NOMO-1 treated with dmso at 0.1 percent for 144 hours (cell line): ENCODE measurements around the gene NT5M.

Experiments
- DNase-seq: peaks from one replicate; lab custom pipeline; 2025; ENCODE audit not compliant: unreplicated experiment; lab: John Stamatoyannopoulos, UW

NT5M gene

DNA sequence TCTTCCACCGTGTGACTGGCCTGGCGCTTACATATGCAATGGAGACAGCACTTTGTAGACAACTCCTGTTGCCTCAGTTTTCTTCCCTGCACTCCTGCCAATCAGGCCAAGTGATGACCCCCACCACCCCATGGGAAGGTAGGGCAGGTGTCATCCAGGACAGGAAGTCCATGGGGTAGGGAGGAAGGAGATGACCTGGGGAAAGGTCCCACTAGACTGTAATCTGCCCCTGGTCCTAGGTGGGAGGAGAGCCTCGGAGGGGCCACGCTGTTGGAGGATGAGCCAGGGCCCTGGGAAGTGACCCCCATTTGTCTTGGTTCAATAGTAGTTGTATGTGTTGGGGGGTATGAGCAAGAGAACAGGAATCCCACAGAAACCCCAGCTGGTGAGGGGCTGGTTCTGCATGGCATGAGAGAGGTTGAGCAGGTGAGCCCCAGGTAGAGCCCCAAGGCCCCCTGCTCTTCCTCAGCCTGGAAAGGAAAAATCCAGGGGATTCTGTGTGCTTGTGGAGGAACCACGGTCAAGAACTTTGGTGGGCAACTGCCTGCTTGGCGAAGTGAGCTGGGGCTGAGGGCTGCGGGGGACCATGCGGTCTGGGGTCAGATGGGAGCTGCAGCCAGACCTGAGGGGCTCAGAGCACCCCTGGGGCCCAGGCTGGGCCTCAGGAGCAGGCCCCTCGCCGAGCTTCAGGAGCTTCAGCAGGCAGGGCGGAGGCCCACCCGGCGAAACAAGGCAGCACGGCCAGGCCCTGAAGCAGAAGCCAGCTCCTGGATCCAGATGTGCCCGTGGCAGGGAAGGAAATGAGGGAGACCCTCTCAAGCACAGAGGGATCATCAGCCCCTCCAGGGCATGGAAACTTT is 50.7 kb downstream of the NT5M start:
- DNase-seq, result no peak

DNA sequence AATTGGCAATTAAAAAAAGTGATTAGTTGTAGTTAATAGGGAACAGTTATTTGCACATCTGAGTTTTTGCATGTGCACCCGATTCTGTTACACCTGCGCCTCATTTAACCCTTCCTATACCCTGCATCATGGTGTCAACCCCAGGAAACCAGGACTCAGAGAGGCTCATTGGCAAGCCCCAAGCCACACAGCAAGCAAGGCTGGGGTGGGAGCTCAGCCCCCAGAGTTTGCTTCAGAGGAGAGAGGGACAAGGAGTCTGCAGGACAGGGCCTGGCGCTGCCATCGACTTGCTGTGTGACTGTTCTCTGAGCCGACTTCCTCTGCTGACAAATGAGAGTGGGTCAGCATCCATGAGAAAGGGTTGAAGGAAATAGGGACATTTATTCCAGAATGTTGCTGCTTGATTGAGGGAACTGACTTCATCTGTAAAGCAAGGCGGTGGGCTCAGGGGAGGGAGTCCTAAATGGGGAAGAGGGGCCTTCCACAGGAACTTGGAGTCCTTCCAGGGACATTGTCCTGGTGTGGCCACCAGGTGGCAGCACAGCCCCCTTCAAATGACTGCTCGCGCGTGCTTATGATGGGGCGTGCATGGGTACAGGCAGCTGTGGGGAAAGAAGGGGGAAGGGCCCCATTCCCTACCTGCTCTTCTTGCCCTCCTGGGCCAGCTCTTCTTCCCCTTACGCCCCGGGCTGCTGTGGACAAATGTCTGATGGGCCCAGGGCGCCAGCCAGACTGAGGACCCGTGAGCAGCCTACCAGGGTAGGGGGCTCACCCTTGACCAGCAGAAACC is 51.6 kb downstream of the NT5M start:
- DNase-seq, result peak; percentile 46

DNA sequence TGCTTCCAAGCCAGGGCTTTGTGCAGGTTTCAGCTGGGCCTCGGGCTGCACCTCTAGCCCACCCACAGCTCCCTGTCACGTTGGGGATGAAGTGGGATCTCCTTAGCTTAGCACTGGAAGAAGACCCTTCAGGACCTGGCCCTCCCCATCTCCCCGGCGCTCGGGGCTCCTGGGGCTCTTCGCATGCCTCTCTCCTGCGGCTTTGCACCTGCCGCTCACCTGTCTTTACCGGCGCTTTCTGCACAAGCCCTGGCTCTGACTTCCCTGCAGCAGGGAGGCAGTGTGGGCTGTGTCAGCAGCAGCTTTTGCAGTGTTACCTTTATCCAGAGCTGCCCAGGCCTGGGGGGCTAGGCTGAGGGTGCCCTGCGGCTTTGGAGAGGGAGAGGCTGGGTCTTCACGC is 52.3 kb downstream of the NT5M start:
- no peak for DNase-seq

DNA sequence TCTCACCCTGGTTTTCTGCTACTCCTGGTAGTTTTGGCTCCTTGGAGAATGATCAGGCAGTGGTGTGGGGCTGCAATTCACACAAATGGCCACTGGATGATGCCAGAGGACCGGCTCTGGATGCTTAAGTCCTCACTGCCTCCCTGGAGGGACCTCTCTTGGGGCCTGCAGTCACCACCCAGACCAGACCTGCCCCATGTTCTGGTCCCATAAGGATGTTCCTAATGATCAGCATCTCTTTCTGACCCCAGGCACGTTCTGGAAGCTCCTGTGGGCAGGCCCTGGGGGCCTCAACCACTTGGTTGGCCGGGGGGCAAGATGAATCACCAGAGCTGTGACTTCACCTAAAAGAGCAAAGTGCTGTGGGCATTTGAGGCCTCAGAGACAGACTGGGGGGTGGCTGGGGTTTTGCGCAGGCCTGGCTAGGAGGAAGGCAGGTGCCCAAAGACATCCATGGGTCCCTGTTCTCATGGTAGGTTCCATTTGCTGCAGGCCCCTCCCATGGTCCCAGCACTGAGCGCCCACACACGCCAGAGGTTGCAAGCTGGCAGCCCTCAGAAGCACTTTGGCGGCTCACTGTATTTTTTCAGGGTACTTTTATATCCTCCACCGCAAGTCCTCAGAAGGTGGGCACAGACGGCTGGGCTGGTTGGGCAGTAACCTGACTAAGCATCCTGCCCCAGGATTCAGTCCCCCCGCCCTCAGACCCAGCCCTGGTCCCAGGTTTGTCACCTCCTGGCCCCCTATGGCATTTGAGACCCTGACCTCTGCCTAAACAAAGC is 53.2 kb downstream of the NT5M start:
- DNase-seq, result peak; percentile 52

DNA sequence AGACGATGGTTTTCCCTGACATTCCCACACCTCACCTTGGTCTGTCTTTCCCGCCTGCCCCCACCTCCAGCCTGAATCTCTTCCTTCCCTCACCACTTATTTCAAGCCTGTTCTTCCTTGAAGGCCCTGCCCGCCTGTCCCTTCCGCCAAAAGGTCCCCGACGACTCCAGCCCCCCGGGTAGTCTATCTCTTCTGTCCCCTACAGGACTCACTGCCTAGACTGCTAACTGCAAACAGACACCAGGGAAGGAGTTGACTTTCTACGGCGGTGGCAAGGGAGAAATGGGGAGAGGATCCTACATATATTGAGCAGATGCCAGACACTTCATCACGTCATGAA is 53.7 kb downstream of the NT5M start:
- DNase-seq, result no peak

DNA sequence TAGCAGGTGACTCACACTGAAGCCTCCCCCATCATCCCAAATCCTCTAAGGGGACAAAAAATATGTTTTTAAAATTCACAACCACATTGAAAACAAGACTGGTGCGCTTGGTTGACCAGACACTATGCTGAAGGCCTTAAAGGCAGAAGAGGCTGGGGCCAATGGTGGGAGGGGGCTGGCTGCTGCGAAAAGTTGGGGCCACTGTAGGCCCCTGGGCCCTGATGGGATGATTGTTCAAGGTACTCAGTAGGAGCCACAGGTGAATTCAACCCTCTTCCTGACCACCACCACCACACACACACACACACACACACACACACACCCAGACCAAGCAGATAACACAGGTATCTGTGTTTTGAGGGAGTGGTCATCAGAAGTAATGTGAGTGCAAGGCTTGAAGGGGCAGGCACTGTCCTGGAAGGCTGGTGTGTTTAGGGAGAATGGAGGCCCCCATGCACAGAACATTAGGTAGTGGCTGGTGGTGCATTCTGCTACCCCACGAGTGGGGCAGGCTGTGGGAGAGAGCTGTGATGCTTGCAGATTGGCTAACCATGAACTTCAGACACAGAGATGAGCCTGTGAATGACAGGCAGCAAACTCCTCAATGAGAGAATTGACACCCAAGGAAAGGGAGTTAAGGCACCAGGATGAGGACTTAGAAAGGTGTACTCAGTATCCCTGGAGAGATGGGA is 55.0 kb downstream of the NT5M start:
- DNase-seq, result no peak

DNA sequence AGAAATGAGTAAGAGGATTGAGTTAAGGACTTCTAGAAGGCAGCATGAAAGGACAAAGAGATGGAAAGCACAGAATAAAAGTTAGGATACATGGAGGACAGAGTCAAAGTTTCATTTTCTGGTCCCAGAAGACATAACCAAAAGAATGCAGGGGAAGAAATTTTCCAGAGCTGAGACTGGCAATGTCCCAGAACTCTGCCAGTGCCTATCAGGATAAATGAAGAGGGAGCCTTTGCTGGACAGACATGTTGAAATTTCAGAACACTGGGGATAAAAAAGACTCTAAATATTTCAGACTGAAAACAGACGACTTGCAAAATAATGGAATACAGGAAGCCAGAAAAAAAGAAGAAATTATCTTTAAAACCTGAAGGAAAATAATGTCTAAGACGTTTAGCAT is 55.7 kb downstream of the NT5M start:
- no peak for DNase-seq

DNA sequence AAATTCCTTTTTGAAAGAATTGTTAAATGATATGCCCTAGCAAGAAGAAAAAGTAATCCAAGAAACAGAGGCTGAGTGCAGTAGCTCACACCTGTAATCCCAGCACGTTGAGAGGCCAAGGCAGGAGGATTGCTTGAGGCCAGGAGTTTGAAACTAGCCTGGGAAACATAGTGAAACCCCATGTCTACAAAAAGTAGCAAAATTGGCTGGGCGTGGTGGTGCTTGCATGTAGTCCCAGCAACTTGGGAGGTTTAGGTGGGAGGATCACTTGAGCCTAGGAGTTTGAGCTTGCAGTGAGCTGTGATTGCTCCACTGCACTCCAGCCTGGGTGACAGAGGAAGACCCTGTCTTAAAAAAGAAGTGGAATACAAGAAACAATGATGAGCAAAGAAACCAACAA is 56.1 kb downstream of the NT5M start:
- no peak for DNase-seq

DNA sequence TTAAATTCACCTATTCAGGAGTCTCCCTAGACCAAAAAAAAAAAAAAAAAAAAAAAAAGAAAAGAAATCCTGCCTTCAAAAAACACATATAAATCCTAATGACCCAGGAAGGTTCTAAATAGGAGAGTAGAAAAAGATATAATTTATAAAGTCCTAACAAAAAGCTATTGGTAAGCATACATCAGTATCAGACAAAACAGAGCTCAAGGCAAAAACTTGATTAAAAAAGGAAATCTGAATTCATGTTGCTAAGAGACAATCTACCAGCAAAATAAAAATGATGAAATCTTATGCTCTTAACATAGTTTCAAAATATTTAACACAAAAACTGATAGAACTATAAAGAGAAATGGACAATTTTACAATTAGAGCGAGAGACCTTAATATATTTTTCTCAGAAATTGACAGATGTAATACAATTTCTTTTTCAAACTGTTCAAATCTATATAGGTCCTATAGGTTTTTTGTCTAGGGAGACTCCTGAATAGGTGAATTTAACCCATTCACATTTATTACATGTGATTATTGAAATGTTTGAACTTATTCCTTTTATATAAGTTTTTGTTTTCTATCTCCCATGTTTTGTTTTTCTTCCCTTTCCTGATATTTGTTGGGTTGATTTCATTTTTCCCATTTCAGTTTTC is 57.0 kb downstream of the NT5M start:
- DNase-seq, result no peak

DNA sequence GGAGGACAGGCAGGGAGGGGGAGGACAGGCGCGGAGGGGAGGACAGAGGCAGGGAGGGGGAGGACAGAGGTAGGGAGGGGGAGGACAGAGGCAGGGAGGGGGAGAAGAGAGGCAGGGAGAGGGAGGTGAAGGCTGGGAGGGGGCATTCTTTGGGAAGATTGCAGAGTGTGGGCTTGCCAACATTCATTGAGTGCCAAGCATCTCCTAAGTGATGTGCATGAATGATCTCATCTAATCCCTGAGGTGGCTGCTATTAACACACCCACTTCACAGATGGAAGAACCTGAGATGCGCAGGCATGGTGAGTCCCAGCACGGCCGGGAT is 58.3 kb downstream of the NT5M start:
- no peak for DNase-seq

DNA sequence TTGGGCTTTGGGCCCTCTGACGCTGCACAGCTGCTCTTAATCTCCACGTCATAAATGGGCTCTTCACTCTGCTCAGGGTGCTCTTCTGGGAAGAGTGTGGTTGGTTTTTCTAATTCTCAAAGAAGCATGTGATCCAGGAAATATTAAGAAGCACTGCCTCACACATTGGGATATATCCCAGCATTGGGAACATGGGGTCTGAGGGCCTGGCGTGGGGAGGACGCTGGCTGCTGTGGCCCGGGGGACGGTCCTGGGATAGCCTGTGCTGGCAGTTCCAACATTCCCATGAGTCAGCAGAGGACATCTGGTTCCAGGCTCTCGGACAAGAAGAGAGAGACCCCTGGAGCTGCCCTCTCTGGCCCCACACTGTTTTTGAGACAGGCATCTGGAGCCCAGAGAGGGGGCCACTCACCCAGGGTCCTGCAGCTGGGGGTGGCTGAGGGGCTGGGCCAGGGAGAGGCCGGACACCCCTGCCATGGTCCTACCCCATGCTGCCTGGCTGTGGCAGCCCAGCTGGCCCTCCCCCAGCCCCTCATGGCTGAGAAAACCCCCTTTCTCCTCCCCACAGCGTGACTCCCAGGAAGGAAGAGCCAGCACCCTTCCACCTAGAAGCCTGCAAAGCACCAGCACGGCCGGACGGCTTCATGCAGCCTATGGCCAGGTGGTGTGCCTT is 58.8 kb downstream of the NT5M start:
- no peak for DNase-seq

DNA sequence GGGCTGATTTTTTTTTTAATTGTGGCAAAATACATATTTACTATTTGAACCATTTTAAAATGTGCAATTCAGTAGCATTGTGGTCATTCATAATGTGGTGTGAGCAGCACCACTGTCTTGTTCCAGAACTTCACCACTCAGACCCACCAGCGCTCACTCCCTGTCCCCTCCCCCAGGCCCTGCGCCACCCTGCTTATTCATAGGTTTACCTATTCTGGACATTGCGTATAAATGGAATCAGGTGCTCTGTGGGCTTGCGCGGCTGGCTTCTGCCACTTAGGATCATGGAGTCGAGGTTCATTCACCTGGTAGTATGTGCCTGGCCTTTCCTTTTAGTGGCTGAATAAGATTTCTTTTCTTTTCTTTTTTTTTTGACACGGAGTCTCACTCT is 59.4 kb downstream of the NT5M start:
- no peak for DNase-seq

DNA sequence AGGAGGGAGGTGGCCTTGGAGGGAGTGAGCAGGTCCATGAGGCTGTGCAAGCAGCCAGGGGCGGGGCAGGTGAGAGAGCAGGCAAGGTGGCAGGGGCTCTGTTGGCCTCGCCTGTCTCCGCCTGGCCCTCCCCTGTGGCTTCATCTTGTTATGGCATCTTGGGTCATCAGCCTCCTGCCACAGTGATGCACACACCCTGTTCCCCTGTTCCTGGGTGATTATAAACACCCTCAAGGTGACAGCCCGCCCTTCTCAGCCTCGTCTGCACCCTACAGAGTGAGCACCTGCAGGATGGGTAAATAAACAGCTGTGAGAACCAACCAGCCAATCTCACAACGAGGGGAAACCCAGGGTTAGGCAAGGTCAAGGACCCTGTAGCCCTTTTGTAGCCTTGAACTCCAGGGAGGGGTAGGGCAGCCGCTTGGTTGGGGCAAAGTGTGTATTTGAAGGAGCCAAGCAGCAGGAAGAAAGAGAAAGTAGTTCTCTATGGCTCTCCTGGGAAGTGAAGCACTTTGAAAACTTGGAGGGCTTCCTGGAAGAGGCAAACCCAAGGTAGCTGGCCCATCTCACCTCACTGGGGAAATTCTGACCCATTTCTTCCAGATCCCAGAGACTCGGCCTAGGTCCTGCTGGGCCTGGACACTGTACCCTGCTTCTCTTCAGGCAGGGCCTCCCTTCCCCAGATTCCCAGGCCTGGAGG is 60.6 kb downstream of the NT5M start:
- no peak for DNase-seq

DNA sequence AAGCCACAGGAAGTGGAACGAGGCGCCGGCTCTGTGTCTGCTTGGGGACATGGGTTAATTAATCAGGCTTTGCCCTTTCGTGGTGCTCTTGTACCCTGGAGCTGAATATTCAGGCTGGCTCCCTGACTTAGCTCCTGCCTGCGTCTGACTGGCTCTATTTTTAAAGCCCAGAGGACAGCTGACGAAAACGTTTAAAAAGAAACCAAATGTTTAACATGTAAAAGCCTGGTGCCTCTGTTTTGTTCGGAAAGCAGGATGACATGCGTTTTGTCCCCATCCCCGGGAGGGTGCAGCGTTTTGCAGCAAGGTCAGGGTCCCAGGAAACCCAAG is 61.1 kb downstream of the NT5M start:
- no peak for DNase-seq

DNA sequence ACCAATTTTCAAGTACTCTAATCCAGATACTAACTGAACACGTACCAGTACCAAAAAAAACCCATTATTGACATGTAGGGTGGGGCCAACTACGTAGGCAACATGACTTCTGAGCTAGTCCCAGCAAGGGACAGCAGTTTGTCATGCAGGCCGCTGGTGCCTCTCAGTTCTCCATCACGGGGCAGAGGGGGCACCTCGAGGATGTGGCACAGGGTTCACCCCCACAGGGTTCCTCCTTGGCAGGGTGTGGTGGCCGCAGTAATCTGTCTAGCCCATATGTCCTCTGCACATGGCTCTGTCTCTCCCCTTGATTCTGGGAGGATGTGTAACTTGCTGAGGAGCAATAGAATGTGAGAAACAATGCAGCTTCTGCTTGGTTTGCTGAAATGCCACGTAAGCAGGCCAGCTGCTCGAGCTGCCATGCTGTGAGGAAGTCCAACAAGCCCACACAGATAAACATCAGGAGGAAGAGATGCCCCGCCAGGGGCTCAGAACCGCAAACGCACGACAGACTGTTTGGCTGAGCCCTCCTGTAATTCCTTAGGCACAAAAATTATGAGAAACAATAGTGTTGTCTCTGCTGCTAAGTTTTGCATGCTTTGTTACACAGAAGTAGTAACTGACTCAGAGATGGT is 62.4 kb downstream of the NT5M start:
- DNase-seq, result no peak

DNA sequence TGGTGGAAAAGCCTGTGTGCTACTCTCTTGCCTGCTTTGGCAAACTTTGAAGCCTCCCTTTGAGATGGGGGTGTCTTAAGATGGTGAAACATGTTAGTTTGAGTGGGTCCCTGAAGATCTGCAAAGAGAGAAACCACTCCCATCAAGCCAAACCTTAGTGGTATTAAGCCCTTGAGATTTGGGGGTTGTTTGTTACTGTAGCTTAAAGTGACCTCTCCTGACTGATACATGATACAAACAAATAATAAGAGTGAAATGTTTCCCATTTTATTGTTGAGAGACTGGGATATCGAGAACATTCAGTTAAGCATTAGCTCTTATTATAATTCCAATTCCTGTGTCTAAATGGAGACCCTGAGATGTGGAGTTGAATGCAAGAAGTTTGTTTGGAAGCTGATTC is 63.1 kb downstream of the NT5M start:
- DNase-seq, result no peak

DNA sequence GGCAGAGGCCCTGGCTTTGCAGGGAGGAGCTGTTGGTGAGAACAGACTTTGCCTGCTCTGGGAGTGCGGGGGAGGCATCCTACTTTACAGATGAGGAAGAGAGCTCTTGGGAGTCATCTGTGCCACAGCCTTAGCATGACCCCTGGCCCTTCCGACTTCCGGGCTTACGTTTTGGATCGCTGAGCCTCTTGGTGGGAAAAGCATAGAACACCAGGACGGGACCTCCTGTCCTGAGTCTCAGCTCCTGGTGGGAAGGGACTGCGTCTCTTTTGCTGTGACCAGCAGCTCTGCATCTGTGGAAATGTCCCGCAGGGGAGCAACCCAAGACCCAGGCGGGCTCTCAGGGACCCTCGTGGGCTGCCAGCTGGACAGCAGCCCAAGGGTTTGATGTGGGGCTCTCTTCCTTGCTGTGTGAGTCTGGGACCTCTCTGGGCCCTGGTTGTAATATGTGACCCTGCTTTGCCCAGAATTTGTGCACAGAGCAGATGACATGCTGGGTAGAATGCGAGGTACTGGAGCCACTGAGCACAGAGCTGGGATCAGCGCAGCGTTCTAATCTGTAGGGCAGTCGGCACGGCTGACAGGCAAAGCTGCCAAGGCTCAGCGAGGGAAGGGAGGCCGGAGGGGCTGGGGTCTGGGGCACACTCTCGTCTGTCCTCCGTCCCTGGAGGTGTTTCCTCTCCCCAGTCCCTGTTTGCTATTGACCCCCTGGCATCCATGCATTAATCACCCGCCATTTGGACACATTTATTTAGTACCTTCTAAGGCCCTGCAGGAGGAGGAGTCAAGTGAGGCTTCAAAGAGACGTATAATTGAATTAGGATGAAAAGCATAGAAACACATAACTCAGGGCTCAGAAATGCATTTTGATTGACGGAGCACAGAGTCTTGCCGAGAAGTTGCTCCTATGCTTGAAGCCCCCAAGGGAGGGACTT is 64.0 kb downstream of the NT5M start:
- no peak for DNase-seq

DNA sequence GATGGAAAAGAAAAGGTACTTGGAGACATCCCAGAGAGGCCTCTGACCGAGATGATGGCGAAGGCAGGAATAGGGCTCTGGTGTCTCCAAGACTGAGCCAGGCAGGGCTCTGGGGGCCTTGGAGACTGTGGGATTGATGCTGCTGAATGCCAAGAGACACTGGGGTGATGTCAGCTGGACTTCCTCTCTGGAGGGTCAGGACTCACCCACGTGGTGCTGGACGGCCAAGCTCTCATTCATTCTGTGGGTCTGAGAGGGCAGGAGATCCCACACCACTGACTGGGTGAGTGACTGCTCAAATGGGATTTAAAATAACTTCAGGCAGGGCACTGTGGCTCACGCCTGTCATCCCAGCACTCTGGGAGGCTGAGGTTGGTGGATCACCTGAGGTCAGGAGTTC is 64.8 kb downstream of the NT5M start:
- DNase-seq, result no peak
